Occipital lobe (tissue), 2 donors: ENCODE results near the gene RBX1. TPM values are rescaled to one million over a fixed set of nuclear protein-coding genes. Genes with fewer than 3 reads are reported as not detected.
"Not testable (repeated sequence)": the region's sequence is repeated elsewhere in the genome, so short reads cannot be mapped to it uniquely, and the experiment has no call there.

Source experiments
- DNase-seq: peaks from one replicate; lab custom pipeline; 2025; lab: John Stamatoyannopoulos, UW
- total RNA-seq: library from RNA; depleted of rRNA; stranded (reverse); fragments of >200 nt; gene quantifications from one replicate; pipeline ENCODE4 v1.2.3, GENCODE V29; 2014

Gene RBX1
- total RNA-seq, 1 donor from 2014 or later: 83.9 TPM

DNA sequence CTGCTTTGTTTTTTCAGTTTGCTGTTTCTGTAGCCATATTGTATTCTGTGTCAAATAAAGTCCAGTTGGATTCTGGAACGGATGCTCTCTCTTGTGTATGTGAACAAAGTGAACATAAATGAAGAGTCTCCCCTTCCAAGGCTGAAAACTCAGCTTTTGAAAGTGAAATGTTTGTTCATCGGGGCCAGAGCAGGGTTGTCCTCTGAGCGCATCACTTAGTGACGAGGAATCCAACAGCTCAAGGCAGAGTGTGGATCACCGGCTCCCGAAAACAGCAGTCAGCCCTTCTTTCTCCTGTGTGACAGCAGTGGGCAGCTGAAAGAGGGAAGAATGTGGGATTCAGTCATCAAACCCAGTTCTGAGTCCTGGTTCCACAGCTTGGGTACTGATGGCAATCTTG, 21.4 kb downstream of the RBX1 start:
- DNase-seq: no peak

DNA sequence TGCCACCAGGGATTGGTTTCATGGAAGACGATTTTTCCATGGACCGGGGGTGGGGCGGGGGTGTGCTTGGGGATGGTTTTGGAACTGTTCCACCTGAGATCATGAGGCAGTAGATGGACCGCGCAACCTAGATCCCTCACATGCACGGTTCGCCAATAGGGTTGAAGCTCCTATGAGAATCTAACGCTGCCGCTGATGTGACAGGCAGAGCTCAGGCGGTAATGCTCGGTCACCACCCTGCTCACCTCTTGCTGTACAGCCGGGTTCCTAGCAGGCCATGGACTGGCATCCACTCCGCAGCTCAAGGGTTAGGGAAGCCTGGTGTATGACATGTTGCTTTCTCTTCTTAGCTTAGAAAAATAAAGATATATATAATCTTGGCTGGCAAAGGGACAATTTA, 22.0 kb downstream of the RBX1 start:
- DNase-seq: no peak

DNA sequence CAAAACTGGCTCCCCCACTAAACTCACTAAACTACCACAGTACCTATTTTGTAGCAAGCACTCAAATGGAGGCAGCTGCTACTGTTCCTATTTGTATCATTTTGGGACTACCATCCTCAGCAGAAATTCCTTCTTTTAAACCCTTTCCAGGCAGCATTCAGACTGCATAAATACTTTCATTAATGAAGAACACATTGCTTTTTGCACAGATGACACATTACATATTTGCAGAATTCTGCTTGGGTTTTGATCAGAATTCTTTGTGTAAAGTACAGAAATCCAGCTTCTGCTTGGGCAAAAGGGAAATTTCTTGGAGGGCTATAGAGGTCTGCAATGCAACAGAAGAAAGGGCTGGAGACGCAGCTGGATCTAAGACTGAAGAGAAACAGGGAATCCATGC, 24.2 kb downstream of the RBX1 start:
- DNase-seq: no peak

DNA sequence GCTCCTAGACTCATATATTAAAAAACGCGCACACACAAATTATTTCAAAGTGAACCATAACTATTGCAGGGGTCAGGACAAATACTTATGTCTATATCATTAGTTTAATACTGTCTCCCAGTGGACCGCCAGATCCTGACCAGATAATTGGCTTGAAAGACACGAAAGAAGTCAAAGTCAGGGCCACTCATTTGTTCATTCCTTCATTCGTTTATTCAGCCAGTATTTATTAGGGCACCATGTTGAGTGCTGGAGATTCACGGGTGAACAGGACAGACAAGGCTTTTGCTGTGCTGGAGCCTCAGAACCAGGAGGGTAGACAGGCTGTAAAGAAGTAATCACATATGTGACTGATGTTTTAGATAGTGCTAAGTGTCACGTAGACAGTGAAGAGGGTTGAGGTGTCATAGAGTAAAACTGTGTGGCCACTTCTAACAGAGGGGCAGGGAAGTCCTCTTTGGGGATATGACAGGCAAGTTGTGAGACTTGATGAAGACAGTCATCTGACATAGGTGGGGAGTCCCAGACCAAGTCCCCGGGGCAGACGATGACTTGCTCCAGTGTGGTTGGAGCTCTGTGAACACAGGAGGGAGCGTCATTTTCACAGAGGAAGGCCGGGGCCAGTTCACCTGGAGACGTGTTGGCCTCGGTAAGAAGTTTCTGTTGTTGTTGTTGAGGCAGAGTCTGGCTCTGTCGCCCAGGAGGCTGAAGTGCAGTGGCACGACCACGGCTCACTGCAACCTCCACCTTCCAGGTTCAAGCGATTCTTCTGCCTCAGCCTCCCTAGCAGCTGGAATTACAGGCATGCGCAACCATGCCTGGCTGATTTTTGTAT, 25.9 kb downstream of the RBX1 start:
- DNase-seq: no peak

- no peak for DNase-seq
Observed at GRCh38 chr22:40979198-40979597, 28.0 kb downstream of the RBX1 start.

- no peak for DNase-seq
Observed at GRCh38 chr22:40979871-40980270, 28.7 kb downstream of the RBX1 start.

GRCh38 chr22:40982482-40983385, 31.6 kb downstream of the RBX1 start:
- DNase-seq: peak; percentile 12

DNA sequence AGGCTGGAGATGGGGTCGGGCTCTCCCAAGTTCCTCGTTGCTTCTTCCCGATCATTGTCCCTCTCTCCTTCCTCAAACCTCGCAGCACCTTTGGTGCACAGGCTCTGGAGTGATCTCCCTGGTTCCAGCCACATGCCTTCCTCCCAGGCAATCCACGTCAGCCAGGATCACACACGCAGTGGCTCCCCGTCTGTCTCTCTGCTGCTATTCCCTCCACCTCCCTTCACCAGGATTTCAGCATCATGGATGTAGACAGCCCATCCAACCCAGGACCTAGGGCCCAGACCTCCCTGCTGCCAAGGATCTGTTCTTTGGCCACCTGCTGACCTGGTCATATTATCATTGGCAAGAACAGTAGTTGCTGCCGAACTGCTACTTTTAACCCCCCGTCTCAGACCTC, 40.1 kb downstream of the RBX1 start:
- no peak for DNase-seq

- DNase-seq: no peak
Observed at GRCh38 chr22:40995821-40996220, 44.6 kb downstream of the RBX1 start.

DNA sequence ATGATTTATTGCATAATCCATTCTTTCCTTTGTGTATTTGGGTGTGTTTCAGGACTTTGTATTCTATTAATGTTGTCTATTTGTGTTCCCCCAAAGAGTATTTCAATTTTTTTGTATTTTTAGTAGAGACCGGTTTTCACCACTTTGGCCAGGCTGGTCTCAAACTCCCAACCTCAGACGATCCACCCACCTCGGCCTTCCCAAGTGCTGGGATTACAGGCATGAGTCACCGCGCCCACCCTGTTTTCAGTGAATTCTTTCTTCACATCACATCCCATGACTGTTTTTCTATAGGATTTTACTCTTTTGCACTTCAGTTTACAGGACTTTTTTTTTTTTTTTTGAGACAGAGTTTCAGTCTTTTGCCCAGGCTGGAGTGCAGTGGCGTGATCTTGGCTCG, 46.3 kb downstream of the RBX1 start:
- DNase-seq: no peak

DNA sequence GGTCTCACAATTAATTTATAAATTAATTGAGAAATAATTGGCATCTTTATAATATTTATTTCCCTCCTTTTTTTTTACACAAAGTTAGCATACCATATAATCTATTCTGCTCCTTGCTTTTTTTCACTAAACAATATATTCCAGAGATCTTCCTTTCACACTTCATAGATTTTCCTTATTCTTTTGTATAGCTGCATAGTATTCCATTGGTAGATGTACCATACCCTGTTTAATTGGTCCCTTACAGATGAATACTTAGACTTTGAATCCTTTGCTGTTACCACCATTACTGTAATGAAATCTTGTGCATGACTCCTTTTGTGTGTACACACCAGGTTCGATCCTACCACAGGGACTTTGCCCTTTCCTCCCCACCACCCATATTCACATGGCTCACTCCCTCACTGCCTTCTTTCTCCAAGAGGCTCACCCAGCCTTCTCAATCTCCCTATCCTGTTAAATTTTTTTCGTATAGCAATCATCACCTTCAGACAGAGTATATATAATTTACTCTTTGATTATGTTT, 48.9 kb downstream of the RBX1 start:
- no peak for DNase-seq

DNA sequence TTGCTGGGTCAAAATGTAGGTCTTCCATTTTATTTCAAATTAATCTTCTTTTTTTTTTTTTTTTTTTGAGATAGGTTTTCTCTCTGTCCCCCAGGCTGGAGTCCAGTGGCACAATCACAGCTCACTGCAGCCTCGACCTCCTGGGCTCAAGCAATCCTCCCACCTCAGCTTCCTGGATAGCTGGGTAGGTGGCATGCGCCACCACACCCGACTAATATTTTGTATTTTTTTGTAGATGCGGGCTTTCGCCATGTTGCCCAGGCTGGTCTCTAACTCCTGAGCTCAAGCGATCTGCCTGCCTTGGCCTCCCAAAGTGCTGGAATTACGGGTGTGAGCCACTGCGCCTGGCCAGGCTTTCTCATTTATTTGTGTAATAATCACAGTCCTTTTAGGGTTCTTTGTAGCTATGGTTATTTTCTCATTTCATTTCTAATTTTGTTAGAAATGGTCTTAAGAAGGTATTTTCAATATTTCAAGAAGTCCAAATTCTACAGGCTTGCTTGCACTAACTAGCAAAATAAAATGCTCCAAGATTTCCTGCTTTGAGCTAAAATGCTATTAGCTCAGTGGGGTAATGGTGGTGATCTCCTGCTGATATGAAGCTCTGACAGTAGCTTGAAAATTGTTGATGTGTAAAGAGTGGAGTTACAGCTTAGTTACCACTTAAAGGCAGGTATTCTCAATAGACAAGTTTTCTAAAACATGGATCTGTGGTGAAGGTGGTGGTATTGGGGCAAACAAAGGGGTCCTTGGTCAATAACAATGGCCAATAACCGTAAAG, 50.0 kb downstream of the RBX1 start:
- no peak for DNase-seq

DNA sequence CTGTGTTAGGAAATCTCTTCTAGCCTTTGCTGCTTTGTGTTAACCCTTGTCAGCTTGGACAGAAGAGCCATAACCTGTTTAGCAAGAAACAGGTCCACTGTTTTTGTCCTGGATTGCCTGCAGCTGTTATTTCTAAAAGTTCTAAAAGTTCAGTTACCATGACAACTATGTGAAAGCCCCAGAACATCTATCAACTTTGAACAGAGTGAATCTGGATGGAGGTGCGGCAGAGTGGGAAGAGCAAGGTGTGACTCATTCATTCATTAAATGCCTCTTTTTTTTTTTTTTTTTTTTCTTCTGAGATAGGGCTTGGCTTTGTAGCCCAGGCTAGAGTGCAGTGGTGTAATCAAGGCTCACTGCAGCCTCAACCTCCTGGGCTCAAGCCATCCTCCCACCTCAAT, 50.5 kb downstream of the RBX1 start:
- no peak for DNase-seq

DNA sequence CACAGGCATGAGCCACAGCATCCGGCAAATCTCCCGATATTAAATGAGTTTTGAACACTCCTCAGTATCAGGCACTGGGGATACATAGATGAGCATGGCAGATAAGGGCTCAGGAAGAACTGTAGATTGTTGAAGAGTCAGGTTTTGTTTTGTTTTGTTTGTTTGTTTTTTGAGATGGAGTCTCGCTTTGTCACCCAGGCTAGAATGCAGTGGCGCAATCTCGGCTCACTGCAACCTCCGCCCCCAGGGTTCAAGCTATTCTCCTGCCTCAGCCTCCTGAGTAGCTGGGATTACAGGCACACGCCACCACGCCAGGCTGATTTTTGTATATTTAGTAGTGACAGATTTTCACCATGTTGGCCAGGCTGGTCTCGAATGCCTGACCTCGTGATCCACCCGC, 51.2 kb downstream of the RBX1 start:
- not testable (repeated sequence) for DNase-seq

DNA sequence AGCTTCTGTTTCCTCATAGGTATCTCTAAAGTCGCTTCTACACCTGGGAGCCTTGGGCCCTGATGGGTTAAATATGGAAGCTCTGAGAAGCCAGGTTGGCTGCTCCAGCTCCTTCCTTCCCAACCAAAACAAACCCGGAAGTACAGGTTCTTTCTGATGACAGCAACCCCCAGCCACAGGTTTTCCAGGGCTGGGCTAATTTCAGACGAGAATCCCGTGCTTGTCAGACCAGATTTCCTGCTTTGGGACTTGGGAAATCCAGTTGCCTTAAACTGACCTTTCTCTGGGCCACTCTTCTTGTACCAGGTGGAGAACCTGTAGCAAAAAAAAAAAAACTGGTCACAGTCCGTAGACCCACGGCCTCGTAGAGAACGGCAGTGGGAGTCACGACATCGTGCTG, 51.9 kb downstream of the RBX1 start:
- no peak for DNase-seq

DNA sequence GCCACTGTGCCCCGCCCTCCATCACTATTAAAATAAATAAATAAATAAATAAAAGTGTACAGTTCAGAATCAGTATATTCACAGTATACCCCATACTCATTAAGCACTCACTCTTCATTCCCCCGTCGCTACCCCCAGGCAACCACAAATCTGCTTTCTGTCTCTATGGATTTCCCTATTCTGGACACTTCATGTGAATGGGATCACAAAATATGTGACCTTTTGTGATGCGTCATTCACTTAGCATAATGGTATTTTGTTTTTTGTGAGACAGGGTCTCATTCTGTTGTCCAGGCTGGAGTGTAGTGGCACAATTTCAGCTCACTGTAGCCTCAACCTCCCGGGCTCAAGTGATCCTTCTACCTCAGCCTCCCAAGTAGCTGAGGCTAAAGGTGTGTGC, 52.8 kb downstream of the RBX1 start:
- DNase-seq: no peak

GRCh38 chr22:41009222-41009948, 58.2 kb downstream of the RBX1 start:
- no peak for DNase-seq

GRCh38 chr22:41015003-41015402, 63.8 kb downstream of the RBX1 start:
- DNase-seq: no peak

- DNase-seq: no peak
Observed at GRCh38 chr22:41021061-41021612, 70.0 kb downstream of the RBX1 start.

DNA sequence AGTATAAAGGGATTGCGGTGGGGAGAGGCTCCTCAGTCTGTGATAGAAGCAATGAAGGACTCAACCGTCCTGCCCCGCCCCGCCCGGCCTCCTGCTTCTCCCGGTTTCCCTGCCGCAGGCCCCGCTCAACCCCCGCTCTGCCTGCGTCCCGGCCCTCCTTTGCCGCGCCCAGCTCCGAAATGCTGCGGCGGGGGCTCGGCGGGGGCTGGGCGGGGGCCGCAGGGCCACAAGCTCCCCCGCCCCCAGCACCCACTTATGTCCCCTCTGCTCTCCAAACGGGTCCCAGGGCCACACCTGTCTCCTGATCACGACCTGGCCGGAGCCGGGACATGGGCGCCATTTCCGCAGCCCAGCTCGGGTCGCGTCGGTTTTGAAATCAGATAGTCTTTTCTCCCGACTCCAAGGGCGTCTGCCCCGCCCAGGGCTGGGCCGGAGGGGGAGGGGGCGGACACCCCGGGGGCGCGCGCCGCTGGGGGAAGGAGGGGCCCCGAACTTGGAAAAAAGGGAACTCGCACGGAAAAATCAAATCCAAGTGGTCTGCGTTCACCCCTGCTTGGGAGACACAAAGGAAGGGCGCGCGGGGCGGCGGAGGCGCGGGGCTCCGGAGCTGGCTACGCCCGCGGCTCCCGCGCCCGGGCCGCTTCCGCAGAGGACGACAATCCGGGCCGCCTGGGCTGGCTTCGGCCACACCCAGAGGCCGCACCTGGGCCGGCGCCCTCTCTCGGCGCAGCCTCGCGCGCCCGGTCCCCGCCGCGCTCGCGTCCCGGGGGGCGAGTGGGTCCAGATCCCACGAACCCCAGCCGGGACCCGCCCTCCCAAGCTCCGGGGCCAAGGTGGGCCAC, 70.7 kb downstream of the RBX1 start:
- DNase-seq: peak; percentile 27
